GM23248 (cell line): Measurements from ENCODE around the gene ABI3. TPM values are rescaled to one million over a fixed set of nuclear protein-coding genes. Genes with fewer than 3 reads are reported as not detected.
"Not testable (repeated sequence)": the region's sequence is repeated elsewhere in the genome, so short reads cannot be mapped to it uniquely, and the experiment has no call there.

Experiments used
- DNase-seq: peaks from one replicate; pipeline ENCODE4 v3.0.0-alpha.2; 2015
- H2AFZ ChIP-seq: fragments of 200-600 bp; sonication (generic); 2 replicates; pipeline ENCODE4 v1.6.1; 2016; ENCODE audit warnings: antibody characterized with exemption
- H3F3A ChIP-seq: fragments of 200-600 bp; sonication (generic); 2 replicates; pipeline ENCODE4 v1.6.1; 2016; ENCODE audit warnings: mild to moderate bottlenecking, antibody characterized with exemption, mixed run types; ENCODE audit not compliant: insufficient read depth
- H3K27ac ChIP-seq: fragments of 200-600 bp; sonication (generic); 2 replicates; pipeline ENCODE4 v1.5.1; 2016; ENCODE audit warnings: mild to moderate bottlenecking
- H3K27me3 ChIP-seq: fragments of 200-600 bp; sonication (generic); replicated peaks from 2 replicates; pipeline ENCODE4 v1.6.1; 2016; ENCODE audit warnings: mild to moderate bottlenecking; ENCODE audit not compliant: insufficient read depth
- H3K36me3 ChIP-seq: fragments of 200-600 bp; sonication (generic); 2 replicates; pipeline ENCODE4 v1.6.1; 2016; ENCODE audit warnings: low read depth, mild to moderate bottlenecking
- H3K4me1 ChIP-seq: fragments of 200-600 bp; sonication (generic); 2 replicates; pipeline ENCODE4 v1.6.1; 2016; ENCODE audit warnings: mild to moderate bottlenecking; ENCODE audit not compliant: insufficient read depth
- H3K4me2 ChIP-seq: fragments of 200-600 bp; sonication (generic); one replicate; pipeline ENCODE4 v1.6.1; 2016; ENCODE audit warnings: mild to moderate bottlenecking; ENCODE audit not compliant: unreplicated experiment
- H3K4me3 ChIP-seq: fragments of 200-600 bp; sonication (generic); 2 replicates; pipeline ENCODE4 v1.5.1; 2016; ENCODE audit warnings: mild to moderate bottlenecking
- H3K79me2 ChIP-seq: fragments of 200-600 bp; sonication (generic); 2 replicates; pipeline ENCODE4 v1.6.1; 2016; ENCODE audit warnings: mild to moderate bottlenecking; ENCODE audit not compliant: insufficient read depth
- H3K9ac ChIP-seq: fragments of 200-600 bp; sonication (generic); 2 replicates; pipeline ENCODE4 v1.6.1; 2016; ENCODE audit warnings: mild to moderate bottlenecking
- H3K9me2 ChIP-seq: fragments of 200-600 bp; sonication (generic); 2 replicates; pipeline ENCODE4 v1.6.1; 2016; ENCODE audit warnings: mixed run types, mild to moderate bottlenecking, moderate library complexity; ENCODE audit not compliant: insufficient read depth
- H3K9me3 ChIP-seq: fragments of 200-600 bp; sonication (generic); one replicate; pipeline ENCODE4 v1.6.1; 2017; ENCODE audit warnings: low read depth
- H4K20me1 ChIP-seq: fragments of 200-600 bp; sonication (generic); 2 replicates; pipeline ENCODE4 v1.6.0; 2016; ENCODE audit not compliant: insufficient read depth
- EZH2 ChIP-seq: fragments of 200-600 bp; sonication (generic); IDR thresholded peaks from 2 replicates; pipeline ENCODE4 v1.6.1; 2018; ENCODE audit warnings: antibody characterized with exemption, mild to moderate bottlenecking; ENCODE audit not compliant: insufficient read depth, poor library complexity, severe bottlenecking
- EZH2phosphoT487 ChIP-seq: fragments of 200-600 bp; sonication (generic); IDR thresholded peaks from 2 replicates; pipeline ENCODE4 v1.6.1; 2018; ENCODE audit warnings: antibody characterized with exemption, moderate library complexity, mild to moderate bottlenecking, low read depth; ENCODE audit not compliant: insufficient read depth
- WGBS, 2 experiments: methylation state at CpG; one replicate each; pipeline ENCODE4 v1.1.6; 2015 to 2017; ENCODE audit warnings: low lambda C conversion rate in 2 of 2, low coverage in 1 of 2; ENCODE audit errors: missing lambda C conversion rate in 2 of 2; 5-methylcytosine and 5-hydroxymethylcytosine counted together
- in situ Hi-C: fragments of 300-500 bp; cut with MboI; formaldehyde crosslinking; loops from 2 replicates; pipeline ENCODE4 v1.15.0; 2020
- polyA plus RNA-seq: library from polyadenylated mRNA; unstranded; fragments of >200 nt; fragmentation: Nextera tagmentation; extraction: Ambion mirVana; gene quantifications from 2 replicates; pipeline ENCODE4 v1.2.1, GENCODE V29; 2016
- total RNA-seq: library from RNA; depleted of rRNA; stranded (reverse); fragments of >200 nt; shearing (Covaris generic); gene quantifications from 2 replicates; pipeline ENCODE4 v1.2.3, GENCODE V29; 2014

Gene ABI3
- total and polyA plus RNA-seq, 2 experiments from 2014 or later, result not detected

- Histone ChIP-seq H3K9me3 (no peaks in the 10 kb centered on the region), H2AFZ (no peak overlapping the region), H3F3A (no peaks in the 10 kb centered on the region), H3K4me3 (no peak overlapping the region), H3K79me2 (no peaks in the 10 kb centered on the region), H3K4me1 (no peaks in the 10 kb centered on the region), H3K9ac (no peak overlapping the region), H4K20me1 (no peaks in the 10 kb centered on the region), H3K9me2 (no peaks in the 10 kb centered on the region), H3K27ac (no peak overlapping the region), H3K4me2 (no peak overlapping the region), H3K36me3 (no peaks in the 10 kb centered on the region), H3K27me3 (no peaks in the 10 kb centered on the region)
- 36 to 45% methylated on average over 5 of the region's 5 CpGs for WGBS, 2 experiments
- TF ChIP-seq EZH2phosphoT487 (no peak), EZH2 (no peak)
- no peak for DNase-seq
- in situ Hi-C loops, result no loop called here
These were observed 27.2 kb upstream of the ABI3 start for GRCh38 chr17:49183341-49183740.

- no peaks in the 10 kb centered on the region for H3K79me2 ChIP-seq
- 44 to 55% methylated on average over 6 to 7 of the region's 7 CpGs for WGBS, 2 experiments
- no peaks in the 10 kb centered on the region for H3K9me2 ChIP-seq
- no peaks in the 10 kb centered on the region for H3K36me3 ChIP-seq
- no peaks in the 10 kb centered on the region for H4K20me1 ChIP-seq
- H3K27ac ChIP-seq, result no peak overlapping the region
- TF ChIP-seq EZH2phosphoT487, result no peak
- no peak for TF ChIP-seq EZH2
- no peak overlapping the region for H3K4me3 ChIP-seq
- H3K27me3 ChIP-seq, result no peaks in the 10 kb centered on the region
- DNase-seq, result no peak
- H2AFZ ChIP-seq, result no peak overlapping the region
- in situ Hi-C loops, result no loop called here
- no peaks in the 10 kb centered on the region for H3K4me1 ChIP-seq
- no peaks in the 10 kb centered on the region for H3F3A ChIP-seq
- H3K9ac ChIP-seq, result no peak overlapping the region
- no peaks in the 10 kb centered on the region for H3K9me3 ChIP-seq
- no peak overlapping the region for H3K4me2 ChIP-seq
These were observed 26.7 kb upstream of the ABI3 start for GRCh38 chr17:49183801-49184200.

- in situ Hi-C loops, DNase-seq: not testable (repeated sequence)
These were observed 26.0 kb upstream of the ABI3 start for GRCh38 chr17:49184522-49184921.

GRCh38 chr17:49185381-49185780, 25.1 kb upstream of the ABI3 start:
- H3K27me3 ChIP-seq, H3K9ac ChIP-seq, H3K36me3 ChIP-seq, H2AFZ ChIP-seq, DNase-seq, in situ Hi-C loops, H3K79me2 ChIP-seq, H3K27ac ChIP-seq, H4K20me1 ChIP-seq, H3K9me3 ChIP-seq, H3K4me2 ChIP-seq, H3K4me1 ChIP-seq, H3K9me2 ChIP-seq, H3K4me3 ChIP-seq, H3F3A ChIP-seq: not testable (repeated sequence)
- WGBS, 2 experiments, result 36 to 61% methylated on average over 1 of the region's 1 CpG

More at GRCh38 chr17:49184522-49184921, 26.0 kb upstream of the ABI3 start:
- not testable (repeated sequence) for H2AFZ ChIP-seq, H3K4me2 ChIP-seq, H3K27ac ChIP-seq, H3K9ac ChIP-seq, H3K36me3 ChIP-seq, H3K4me3 ChIP-seq, H4K20me1 ChIP-seq, H3K27me3 ChIP-seq, H3F3A ChIP-seq, H3K9me3 ChIP-seq, H3K4me1 ChIP-seq, H3K79me2 ChIP-seq, H3K9me2 ChIP-seq

- no peaks in the 10 kb centered on the region for H3K79me2 ChIP-seq
- no peak overlapping the region for H3K4me2 ChIP-seq
- no peaks in the 10 kb centered on the region for H3K9me2 ChIP-seq
- no peaks in the 10 kb centered on the region for H3K4me1 ChIP-seq
- no peak for DNase-seq
- 64 to 71% methylated on average over 3 of the region's 3 CpGs for WGBS, 2 experiments
- no peaks in the 10 kb centered on the region for H4K20me1 ChIP-seq
- in situ Hi-C loops, result no loop called here
- H3K27ac ChIP-seq, result no peak overlapping the region
- no peaks in the 10 kb centered on the region for H3K27me3 ChIP-seq
- H3K36me3 ChIP-seq, result no peaks in the 10 kb centered on the region
- H3K4me3 ChIP-seq, result no peak overlapping the region
- no peak overlapping the region for H2AFZ ChIP-seq
- no peak overlapping the region for H3K9ac ChIP-seq
- H3F3A ChIP-seq, result no peaks in the 10 kb centered on the region
- no peak for TF ChIP-seq EZH2phosphoT487
- no peak for TF ChIP-seq EZH2
- no peaks in the 10 kb centered on the region for H3K9me3 ChIP-seq
These were observed 23.2 kb upstream of the ABI3 start for GRCh38 chr17:49187301-49187700.
